OCI-M1 (cell line): ENCODE measurements around the gene USP10.

Experiments
- DNase-seq: peaks from one replicate; lab custom pipeline; 2025; lab: John Stamatoyannopoulos, UW

USP10 gene

DNA sequence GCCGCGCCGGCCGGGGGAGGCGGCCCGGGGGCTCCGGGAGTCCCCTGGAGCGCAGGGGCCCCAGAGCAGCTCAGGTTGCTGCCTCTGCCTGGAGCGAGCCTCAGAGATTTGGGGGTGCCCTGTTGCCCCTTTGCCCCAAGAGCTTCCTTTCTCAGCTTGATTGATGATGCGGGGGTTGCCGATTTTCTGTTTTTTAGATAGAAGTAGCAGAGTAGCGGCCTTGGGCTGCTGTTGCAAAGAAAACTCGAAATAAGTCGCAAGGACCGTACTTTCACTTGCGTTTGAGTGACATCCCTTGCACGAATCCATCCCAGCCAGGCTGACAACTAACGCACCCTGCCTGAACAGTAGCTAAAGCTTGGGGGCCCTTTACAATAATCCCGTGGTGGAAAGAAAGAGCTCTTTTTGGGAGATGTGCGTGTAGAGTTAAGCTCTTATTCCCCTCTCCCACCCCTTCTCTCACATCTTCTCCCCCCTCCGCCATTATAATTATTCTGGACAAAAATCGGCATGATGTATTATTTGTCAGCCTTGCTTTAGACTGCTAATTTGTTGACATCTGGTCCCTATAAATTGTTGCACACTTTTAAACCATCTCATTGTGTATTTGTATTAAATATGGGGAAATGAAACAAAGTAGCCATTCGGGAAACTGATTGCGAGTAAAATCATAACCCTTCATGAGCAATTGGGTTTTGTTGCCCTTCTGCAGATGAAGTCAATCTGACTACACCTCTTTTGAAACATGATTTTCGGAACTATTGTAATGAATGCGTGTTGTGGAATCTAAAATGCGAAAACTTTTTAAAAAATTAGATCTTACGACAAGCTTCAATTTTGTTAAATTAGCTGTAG is 873 bp downstream of the USP10 start:
- peak; percentile 68 for DNase-seq

DNA sequence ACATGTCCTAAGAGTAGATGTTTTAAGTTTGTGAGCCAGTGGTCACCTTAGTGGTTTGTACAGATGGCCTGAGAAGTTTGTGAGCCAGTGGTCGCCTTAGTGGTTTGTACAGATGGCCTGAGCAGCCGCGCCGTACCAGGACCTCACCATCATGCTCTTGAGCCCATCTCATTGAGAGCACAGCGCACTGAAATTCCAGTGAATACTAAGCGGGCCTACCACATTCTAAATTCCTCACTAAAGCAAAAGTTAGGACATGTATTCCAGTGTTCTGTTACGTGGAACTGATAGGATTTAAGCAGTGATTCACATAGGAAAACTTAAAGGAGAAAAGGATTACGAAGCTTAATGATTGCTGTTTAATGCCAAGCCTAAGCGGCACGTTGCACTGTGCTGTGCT is 3.9 kb downstream of the USP10 start:
- DNase-seq: no peak

- no peak for DNase-seq
Measured at GRCh38 chr16:84704253-84704652, 4.5 kb downstream of the USP10 start.

- DNase-seq: peak; percentile 10
Measured at GRCh38 chr16:84706856-84707255, 7.1 kb downstream of the USP10 start.

DNA sequence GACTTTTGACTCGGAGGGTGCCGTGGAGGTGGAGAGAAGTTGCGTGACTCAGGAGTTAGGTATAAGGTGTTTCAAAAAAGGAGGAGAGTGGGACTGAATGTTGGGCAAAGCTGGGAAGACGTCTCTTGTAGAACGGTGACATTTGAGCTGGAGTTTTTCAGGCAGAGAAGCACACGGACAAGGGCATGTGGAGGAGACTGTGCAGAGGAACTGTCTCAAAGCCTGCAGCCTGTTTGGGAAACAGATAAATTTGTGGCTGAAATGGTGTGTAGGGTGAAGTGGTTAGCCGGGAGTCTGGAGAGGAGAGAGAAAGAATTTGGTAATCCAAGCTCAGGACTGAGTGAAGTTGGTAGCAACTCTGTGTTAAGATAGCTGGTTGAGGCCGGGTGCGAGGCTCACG is 9.8 kb downstream of the USP10 start:
- no peak for DNase-seq

DNA sequence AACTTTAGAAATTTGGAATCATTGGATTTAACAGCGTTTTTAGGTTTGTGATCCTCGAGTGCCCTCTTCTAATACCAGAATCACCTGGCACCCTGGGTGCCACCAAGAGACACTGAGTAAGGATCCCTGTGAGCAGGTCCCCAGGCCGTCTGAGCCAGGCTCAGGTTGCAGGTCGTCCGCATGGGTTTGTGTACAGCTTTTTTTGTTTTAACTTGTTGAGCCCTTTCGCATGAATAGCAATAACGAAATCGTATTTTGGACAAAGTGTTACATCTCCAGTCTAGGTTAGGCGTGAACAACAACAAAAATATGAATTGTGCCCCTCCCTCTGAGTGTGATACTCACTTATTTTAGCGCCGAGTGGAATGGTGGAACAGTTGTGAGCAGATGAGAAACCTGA is 10.9 kb downstream of the USP10 start:
- no peak for DNase-seq

- no peak for DNase-seq
Measured at GRCh38 chr16:84712138-84712671, 12.4 kb downstream of the USP10 start.

- no peak for DNase-seq
Measured at GRCh38 chr16:84712801-84713775, 13.3 kb downstream of the USP10 start.

DNA sequence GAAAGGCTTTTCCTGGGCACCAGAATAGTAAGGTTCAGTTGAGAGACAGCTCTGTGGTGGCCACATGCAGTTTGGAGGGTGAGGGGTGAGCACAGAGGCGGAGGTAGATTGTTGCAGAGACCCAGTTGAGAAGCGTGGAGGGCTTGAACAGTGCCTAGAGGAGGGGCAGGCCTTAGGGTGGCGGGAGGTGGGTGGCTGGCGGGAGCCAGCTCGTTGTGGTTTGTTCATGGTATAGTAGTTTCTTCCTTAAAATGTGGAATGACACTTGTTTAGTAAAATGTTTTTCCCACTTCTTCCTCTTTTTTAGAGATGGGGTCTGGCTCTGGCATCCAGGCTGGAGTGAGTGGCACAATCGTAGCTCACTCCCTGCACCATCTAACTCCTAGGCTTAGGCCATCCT is 14.2 kb downstream of the USP10 start:
- peak; percentile 8 for DNase-seq

DNA sequence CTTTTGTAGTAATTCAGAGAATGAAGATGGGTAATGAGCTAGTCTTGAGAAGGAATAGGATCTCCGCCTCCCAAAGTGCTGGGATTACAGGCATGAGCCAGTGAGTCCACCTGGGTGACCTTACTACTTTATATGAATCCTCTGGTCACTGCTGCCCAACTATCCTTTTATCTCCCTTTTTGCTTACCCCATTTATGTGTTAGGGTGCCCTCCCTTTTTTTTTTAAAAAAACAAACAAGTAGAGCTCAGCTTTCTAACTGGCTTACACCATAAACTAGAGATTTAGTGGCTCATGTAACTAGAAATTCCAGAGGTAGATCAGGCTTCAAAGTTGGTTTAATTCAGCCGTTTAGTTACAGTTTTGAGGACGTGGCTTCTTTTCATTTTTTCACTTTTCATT is 15.6 kb downstream of the USP10 start:
- no peak for DNase-seq

GRCh38 chr16:84715854-84716253 is 16.1 kb downstream of the USP10 start:
- no peak for DNase-seq

- DNase-seq: no peak
Measured at GRCh38 chr16:84716740-84717139, 16.9 kb downstream of the USP10 start.

GRCh38 chr16:84717484-84717883 is 17.7 kb downstream of the USP10 start:
- no peak for DNase-seq

GRCh38 chr16:84720177-84720579 is 20.4 kb downstream of the USP10 start:
- DNase-seq: no peak

- DNase-seq: no peak
Measured at GRCh38 chr16:84722068-84722467, 22.3 kb downstream of the USP10 start.

DNA sequence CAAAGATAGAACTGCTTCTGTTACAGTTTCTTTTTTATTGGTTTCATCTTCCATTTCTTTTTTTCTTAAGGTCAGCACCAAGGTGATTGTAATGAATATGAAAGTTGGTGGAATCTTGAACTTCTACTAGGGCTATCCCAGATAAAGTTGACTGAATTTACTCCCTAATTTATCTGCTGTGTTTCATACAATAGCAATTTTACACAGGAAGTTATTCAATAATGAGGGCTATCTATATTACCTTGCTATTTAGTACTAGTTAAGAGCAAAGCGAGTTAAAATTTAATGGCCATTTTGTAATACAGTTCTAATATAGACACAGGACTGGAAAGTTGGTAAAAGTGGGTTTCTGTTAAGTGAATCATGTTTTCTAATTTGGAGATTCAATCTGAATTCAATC is 24.1 kb downstream of the USP10 start:
- no peak for DNase-seq

- peak; percentile 53 for DNase-seq
Measured at GRCh38 chr16:84724606-84725309, 25.0 kb downstream of the USP10 start.

- DNase-seq: no peak
Measured at GRCh38 chr16:84725481-84726078, 25.8 kb downstream of the USP10 start.

DNA sequence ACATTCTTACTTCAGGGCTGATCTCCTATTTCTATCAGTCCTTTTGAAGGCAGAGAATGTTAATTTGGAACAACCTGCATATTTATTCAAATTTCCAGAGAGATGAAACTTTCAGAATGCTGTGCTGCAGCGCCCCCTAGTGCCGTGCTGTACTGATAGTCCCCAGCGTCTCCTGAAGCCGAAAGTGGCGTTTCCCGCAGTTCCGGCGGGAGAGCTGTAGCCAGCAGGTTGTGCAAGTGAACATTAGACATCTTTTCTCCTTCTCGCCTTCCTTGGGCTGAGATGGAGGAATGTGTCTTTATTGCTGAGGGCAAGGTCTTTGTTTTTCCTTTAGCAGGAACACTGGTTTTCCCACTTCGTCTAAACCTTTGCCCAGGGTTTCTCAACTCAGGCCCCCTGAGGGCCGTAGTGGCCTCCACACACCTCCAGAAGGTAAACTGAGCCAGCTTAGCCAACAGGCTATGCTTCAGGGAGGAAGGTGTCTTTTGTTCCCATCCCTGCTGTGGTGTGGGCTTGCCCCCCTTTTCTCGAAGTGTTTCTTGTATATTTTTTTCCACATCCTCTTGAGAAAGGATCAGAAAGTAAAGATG is 26.4 kb downstream of the USP10 start:
- peak; percentile 94 for DNase-seq

DNA sequence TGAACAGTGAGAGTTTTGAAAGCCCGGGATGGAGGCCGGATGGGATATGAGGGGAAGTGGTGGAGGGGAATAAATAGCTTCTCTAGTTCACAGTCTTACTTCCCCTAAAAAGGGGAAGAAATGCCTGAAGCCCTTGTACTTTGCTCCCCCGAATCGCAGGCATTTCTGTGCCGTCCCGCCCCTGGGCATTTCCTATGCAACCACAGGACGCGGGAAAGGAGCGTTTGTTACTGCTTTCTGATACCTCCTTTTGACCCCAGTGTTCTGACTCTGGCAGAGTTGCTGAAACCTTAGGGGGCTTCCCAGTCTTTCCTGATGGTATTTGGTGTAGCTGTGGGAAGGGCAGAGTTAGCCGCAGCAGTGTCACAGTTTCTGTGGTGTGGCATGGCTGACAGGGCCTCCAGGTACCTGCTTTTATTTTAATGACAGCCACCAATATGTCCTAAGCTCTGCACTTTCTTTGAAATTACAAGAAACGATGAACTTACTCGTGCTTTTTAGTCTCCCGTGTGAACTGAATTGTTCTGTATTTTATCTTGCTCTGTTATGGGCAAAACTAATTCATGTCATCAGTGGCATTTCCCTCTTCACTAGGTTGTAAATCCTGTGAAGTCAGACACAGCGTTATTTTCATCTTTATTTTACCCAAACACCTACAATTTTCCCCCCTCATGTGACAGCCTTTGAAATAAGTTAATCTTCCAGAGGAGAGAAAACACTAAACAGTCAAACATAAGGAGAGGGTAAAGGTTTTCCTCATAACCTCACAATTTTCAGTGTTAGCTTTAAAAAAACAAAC is 27.1 kb downstream of the USP10 start:
- peak; percentile 84 for DNase-seq
